Esophagus squamous epithelium (tissue), 5 donors: Measurements from ENCODE around the gene MGST2. TPM values are rescaled to one million over a fixed set of nuclear protein-coding genes. Genes with fewer than 3 reads are reported as not detected.

ENCODE experiments used
- DNase-seq: peaks from one replicate; lab custom pipeline; 2025; lab: John Stamatoyannopoulos, UW
- H3K27ac ChIP-seq, 4 donors: fragments of 200-600 bp; sonication (generic); one replicate each; pipeline ENCODE4 v1.5.1; 2016 to 2019; ENCODE audit warnings: mild to moderate bottlenecking in 1 of 4
- H3K27me3 ChIP-seq, 4 donors: fragments of 200-600 bp; sonication (generic); 1 replicate in 3 of 4; 2 replicates in 1 of 4; pipeline versions ENCODE4 v1.5.1 to v1.6.0; 2017 to 2021; ENCODE audit warnings: antibody characterized with exemption in 1 of 4
- H3K36me3 ChIP-seq, 3 donors: fragments of 200-600 bp; sonication (generic); one replicate each; pipeline ENCODE4 v1.5.1; 2016 to 2019
- H3K4me1 ChIP-seq, 3 donors: fragments of 200-600 bp; sonication (generic); one replicate each; pipeline ENCODE4 v1.5.1; 2017 to 2019
- H3K4me3 ChIP-seq, 4 donors: fragments of 200-600 bp; sonication (generic); 1 replicate in 3 of 4; 2 replicates in 1 of 4; pipeline ENCODE4 v1.5.1; 2016 to 2019; ENCODE audit warnings: mild to moderate bottlenecking in 2 of 4, moderate library complexity in 1 of 4
- H3K9me3 ChIP-seq, 3 donors: fragments of 200-600 bp; sonication (generic); one replicate each; pipeline ENCODE4 v1.5.1; 2016 to 2019
- CTCF ChIP-seq, 6 experiments: fragments of 450-650 bp in 4 of 6; fragments of 200-600 bp in 2 of 6; sonication (generic) in 2 of 6; IDR thresholded peaks; one replicate each; pipeline ENCODE4 v1.5.1; 2016 to 2019; ENCODE audit warnings: antibody characterized with exemption in 6 of 6, mild to moderate bottlenecking in 4 of 6, moderate library complexity in 4 of 6
- POLR2A ChIP-seq, 4 donors: fragments of 450-650 bp; IDR thresholded peaks; one replicate each; pipeline ENCODE4 v1.6.1; 2017; ENCODE audit warnings: antibody characterized with exemption in 4 of 4, mild to moderate bottlenecking in 4 of 4, moderate library complexity in 3 of 4
- WGBS, 2 donors: methylation state at CpG; one replicate each; pipeline ENCODE4 v1.1.5; 2018; 5-methylcytosine and 5-hydroxymethylcytosine counted together
- intact Hi-C: fragments of 100-400 bp; cut with DNase I; formaldehyde crosslinking; loops from one replicate; pipeline ENCODE4 v1.15.0; 2022
- total RNA-seq, 4 donors: library from RNA; depleted of rRNA; stranded (reverse); fragments of >200 nt; gene quantifications; one replicate each; pipeline ENCODE4 v1.1.0, GENCODE V29; 2016
- donor health status: DM: yes; HTN: yes; CAD: no.

Gene MGST2
- total RNA-seq, 4 donors from 2014 or later, result 105 to 209 (median 158) TPM

GRCh38 chr4:139668658-139669201 is 3.1 kb downstream of the MGST2 start:
- Histone ChIP-seq H3K27ac (peak overlapping the region in 1 of 4 donors; percentile 96), H3K4me3 (no peak overlapping the region), H3K9me3 (no peaks in the 10 kb centered on the region), H3K36me3 (peaks cover 0 to 24% (median 0%) of the 10 kb centered on the region in 3 donors), H3K4me1 (peaks cover 16 to 89% (median 39%) of the 10 kb centered on the region in 3 donors), H3K27me3 (no peaks in the 10 kb centered on the region)
- WGBS, 2 donors, result 73 to 78% methylated on average over 3 to 4 of the region's 4 CpGs
- no peak for DNase-seq
- TF ChIP-seq CTCF (IDR thresholded peaks at IDR 0.05) (no peak), POLR2A (IDR thresholded peaks at IDR 0.05) (no peak)
- intact Hi-C loops, result no loop called here

GRCh38 chr4:139669335-139669734 is 3.7 kb downstream of the MGST2 start:
- H3K4me1 ChIP-seq, result peaks cover 16 to 88% (median 38%) of the 10 kb centered on the region in 3 donors
- no peak overlapping the region for H3K27ac ChIP-seq
- no peak overlapping the region for H3K4me3 ChIP-seq
- TF ChIP-seq POLR2A (IDR thresholded peaks at IDR 0.05), result no peak
- TF ChIP-seq CTCF (IDR thresholded peaks at IDR 0.05), result no peak
- H3K36me3 ChIP-seq, result peaks cover 0 to 30% (median 0%) of the 10 kb centered on the region in 3 donors
- no peak for DNase-seq
- 57 to 82% methylated on average over 5 of the region's 6 CpGs for WGBS, 2 donors
- H3K9me3 ChIP-seq, result no peaks in the 10 kb centered on the region
- intact Hi-C loops, result no loop called here
- no peaks in the 10 kb centered on the region for H3K27me3 ChIP-seq

- Histone ChIP-seq H3K27me3 (no peaks in the 10 kb centered on the region), H3K36me3 (peaks cover 0 to 35% (median 0%) of the 10 kb centered on the region in 3 donors), H3K27ac (no peak overlapping the region), H3K4me1 (peaks cover 16 to 88% (median 33%) of the 10 kb centered on the region in 3 donors), H3K4me3 (no peak overlapping the region), H3K9me3 (no peaks in the 10 kb centered on the region)
- TF ChIP-seq POLR2A (IDR thresholded peaks at IDR 0.05) (no peak), CTCF (IDR thresholded peaks at IDR 0.05) (no peak)
- intact Hi-C loops, result no loop called here
- WGBS, 2 donors, result 65 to 72% methylated on average over 5 of the region's 6 CpGs
- DNase-seq, result no peak
Observed at GRCh38 chr4:139669890-139670289, 4.3 kb downstream of the MGST2 start.

GRCh38 chr4:139670775-139671174 is 5.2 kb downstream of the MGST2 start:
- no peaks in the 10 kb centered on the region for H3K9me3 ChIP-seq
- no peak for DNase-seq
- peaks cover 0 to 42% (median 0%) of the 10 kb centered on the region in 3 donors for H3K36me3 ChIP-seq
- intact Hi-C loops, result no loop called here
- TF ChIP-seq POLR2A (IDR thresholded peaks at IDR 0.05) (no peak), CTCF (IDR thresholded peaks at IDR 0.05) (no peak)
- no peaks in the 10 kb centered on the region for H3K27me3 ChIP-seq
- 90 to 93% methylated on average over 3 of the region's 3 CpGs for WGBS, 2 donors
- H3K4me3 ChIP-seq, result no peak overlapping the region
- no peak overlapping the region for H3K27ac ChIP-seq
- H3K4me1 ChIP-seq, result peaks cover 20 to 90% (median 31%) of the 10 kb centered on the region in 3 donors

- Histone ChIP-seq H3K36me3 (peaks cover 0 to 42% (median 0%) of the 10 kb centered on the region in 3 donors), H3K4me3 (no peak overlapping the region), H3K9me3 (no peaks in the 10 kb centered on the region), H3K27me3 (no peaks in the 10 kb centered on the region), H3K27ac (no peak overlapping the region), H3K4me1 (peaks cover 16 to 94% (median 42%) of the 10 kb centered on the region in 3 donors)
- DNase-seq, result no peak
- intact Hi-C loops, result no loop called here
- no peak for TF ChIP-seq POLR2A (IDR thresholded peaks at IDR 0.05)
- WGBS, 2 donors, result 91 to 94% methylated on average over 2 of the region's 2 CpGs
Observed at GRCh38 chr4:139672215-139672614, 6.6 kb downstream of the MGST2 start.
